HG03108 (cell line): ENCODE data around the gene PPP6R3.
"Not testable (repeated sequence)": the region's sequence is repeated elsewhere in the genome, so short reads cannot be mapped to it uniquely, and the experiment has no call there.

Experiments used
- ATAC-seq: cut with Tn5 transposase; IDR thresholded peaks from one replicate; pipeline ENCODE4 v1.9.1; 2021; ENCODE audit warnings: moderate library complexity; ENCODE audit not compliant: unreplicated experiment

The PPP6R3 gene

GRCh38 chr11:68524213-68524612 is 63.7 kb downstream of the PPP6R3 start:
- ATAC-seq: no peak

DNA sequence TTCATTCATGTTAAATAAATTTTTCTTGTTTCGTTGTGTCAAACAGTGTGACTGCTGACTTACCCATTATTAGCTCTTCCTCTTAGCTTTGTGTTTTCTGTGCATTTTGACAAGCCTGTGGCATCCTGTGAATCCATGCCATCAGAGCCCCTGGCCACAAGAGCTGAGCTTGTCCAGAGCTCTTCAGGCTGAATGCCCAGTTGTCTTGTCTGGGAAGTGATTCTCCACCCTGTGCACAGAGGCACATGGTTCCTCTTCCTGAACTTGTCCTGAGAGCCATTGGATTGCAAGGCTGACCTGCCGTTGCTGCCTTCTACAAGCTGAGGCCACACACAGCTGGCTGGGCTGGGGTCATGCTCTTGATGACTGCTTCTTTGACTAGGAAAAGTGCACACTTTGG is 64.1 kb downstream of the PPP6R3 start:
- ATAC-seq: no peak

DNA sequence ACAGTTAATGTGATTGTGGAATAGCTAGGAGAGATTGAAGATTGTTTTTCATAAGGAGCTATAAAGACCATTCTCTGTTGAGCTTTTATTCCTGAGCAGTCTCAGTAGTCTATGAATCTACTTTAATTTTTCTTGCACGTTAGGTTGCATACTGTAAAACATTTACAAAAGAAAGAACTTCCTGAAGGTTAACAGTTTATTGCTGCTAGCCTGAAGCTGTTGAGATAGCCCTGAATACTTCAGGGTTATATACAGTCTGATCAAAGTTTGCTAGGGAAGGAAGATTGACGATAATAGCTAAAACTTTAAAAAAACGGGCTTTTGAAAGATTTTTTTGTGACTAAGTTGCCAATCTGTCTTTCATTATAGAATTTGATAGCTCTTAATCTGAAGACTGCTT is 64.8 kb downstream of the PPP6R3 start:
- ATAC-seq: no peak

DNA sequence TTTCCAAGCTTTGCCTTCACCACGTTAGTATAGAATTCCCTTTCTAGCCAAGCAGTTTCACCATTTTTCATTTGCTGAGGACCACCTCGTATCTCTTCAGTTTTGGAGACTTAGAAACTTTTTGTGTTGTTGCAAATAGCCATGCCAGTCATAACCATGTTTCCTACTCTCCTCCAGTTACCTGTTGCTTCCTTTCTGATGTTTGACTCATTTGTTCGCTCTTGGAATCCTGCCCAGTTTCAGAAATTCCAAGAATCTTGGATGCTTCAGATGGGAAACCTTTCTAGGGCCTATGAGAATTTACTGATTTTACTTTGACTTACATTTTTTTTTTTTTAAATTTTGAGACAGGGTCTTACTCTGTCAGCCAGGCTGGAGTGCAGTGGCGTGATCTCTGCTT is 65.4 kb downstream of the PPP6R3 start:
- ATAC-seq: no peak

DNA sequence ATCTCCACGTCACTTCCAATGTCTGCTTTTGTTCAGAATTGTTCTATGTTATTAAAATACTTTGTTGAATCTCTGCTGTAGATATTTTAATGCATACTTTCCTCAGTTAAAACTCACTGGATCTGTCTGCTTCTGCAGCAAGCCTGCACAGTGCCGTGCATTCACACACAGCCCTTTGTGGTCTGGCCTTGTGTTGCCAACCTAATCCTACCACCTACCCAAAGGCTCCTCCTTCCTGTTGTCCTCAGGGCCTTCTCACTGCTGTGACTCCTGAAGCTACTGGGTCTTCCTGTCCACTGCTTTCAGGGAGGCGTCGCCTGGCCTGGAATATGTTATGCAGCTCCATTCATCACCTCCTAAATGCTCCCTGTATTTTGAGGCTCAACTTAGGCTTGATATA is 67.0 kb downstream of the PPP6R3 start:
- ATAC-seq: no peak

DNA sequence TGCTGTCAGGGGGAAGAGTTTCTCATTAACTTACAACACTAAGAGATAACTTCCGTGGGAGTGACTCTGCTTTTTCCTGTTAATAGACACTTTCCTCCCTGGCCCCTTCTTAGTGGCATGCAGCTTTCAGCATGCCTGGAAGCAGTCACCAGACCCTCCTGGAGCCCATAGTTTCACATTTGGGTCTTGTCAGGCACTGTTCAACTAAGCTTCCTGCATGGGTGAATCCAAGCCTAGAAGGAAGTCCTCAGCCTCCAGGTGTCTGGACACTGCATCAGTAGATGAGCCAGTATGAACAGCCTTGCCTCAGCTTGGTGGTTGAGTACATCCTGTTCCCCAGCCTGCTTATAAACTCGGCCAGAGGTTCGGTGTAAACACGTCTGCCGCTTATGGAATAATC is 68.1 kb downstream of the PPP6R3 start:
- no peak for ATAC-seq

DNA sequence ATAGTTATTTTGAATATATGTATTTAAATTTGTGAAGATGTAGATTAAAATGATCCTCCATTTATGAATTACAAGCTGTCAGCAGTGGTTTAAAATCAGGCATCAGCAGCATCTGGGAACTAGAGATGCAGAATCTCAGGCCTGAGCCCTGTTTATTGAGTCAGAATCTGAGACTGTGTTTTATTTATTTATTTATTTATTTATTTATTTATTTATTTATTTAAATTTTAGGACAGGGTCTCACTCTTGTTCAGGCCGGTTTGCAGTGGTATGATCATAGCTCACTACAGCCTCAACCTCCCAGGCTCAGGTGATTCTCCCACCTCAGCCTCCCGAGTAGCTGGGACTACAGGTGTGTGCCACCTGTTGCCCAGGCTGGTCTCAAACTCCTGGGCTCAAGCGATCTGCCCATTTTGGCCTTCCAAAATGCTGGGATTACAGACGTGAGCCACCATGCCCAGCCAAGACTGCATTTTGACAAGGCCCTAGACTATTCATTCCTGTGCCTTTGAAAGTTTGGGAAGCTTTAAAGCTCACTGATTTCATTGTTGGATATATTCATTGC is 70.7 kb downstream of the PPP6R3 start:
- ATAC-seq: no peak

DNA sequence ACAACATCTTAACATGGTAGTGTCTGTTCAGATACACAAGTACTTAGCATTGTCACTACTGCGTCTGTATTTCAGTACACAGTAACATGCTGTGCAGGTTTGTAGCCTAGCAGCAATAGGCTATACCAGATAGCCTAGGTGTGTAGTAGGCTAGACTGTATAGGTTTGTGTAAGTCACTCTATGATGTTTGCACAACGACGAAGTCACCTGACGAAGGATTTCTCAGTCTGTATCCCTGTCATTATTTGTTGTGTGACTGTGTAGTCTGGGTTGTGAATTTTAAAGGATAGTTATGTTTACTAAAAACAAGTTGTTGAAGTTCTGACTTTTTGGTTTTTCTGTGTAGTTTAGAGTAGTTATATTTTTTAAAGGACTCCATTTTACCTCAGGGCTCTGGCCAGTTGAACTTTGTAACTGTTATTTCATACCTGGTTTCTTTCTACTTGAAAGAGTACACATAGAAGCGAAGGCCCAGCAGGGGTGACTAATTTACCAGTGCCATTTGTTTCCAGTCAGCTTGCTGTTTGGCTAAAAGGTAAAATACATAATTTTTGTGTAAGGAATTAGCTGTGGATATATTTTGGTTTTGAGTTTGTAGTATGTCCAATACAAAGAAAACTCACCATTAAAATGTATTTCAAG is 72.3 kb downstream of the PPP6R3 start:
- ATAC-seq: no peak

GRCh38 chr11:68533945-68534344 is 73.4 kb downstream of the PPP6R3 start:
- ATAC-seq: no peak

- ATAC-seq: no peak
Measured at GRCh38 chr11:68535098-68535497, 74.5 kb downstream of the PPP6R3 start.

DNA sequence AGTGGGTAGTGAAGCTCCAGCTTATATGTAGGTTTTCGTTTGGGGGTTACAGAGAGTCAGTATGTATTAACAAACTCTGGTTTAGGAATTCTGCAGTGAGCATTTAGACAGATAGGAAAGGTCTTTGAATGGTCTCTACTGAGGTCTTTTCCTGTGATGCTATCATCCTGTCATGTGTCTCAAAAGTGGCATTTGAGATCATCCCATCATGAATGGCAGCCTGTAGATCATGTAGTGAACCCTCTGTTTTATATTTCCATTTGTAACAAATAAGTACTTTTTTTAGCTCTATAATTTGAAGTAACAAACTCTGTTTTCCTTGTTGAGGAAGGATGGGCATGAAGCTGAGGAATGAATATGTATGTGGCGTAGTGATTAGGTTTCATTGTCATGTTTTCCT is 76.2 kb downstream of the PPP6R3 start:
- ATAC-seq: no peak

GRCh38 chr11:68538025-68538424 is 77.5 kb downstream of the PPP6R3 start:
- ATAC-seq: no peak

DNA sequence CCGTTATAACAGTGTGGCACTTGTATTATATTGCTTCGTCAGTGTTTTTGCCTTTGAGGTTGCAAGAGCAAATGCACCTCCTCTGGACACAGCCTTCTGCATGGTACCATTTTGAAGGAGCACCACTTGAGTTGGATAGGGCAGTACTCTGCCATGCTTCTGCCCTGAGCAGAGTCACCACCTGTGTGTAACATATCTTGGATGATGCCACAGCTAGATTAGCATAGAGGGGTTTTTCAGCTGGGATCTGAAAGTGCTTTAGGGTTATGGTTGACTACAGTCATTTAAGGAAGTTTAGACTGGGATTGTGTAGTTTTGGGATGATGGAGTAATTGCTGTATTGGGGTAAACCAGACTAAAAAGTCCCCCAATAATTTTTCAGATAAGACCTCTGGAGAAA is 78.8 kb downstream of the PPP6R3 start:
- no peak for ATAC-seq

DNA sequence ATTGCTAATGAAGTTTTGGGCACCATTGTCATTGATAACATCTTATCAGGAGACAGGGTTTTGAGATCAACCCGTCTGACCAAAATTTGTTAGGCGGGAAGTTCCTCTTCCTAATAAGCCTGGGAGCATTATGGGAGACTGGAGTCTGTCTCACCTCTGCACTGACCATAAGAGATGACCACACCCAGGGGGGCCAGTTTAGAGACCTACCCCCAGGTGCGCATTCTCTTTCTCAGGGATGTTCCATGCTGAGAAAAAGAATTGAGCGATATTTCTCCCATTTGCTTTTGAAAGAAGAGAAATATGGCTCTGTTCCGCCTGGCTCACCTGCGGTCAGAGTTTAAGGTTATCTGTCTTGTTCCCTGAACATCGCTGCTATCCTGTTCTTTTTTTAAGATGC is 80.0 kb downstream of the PPP6R3 start:
- not testable (repeated sequence) for ATAC-seq

DNA sequence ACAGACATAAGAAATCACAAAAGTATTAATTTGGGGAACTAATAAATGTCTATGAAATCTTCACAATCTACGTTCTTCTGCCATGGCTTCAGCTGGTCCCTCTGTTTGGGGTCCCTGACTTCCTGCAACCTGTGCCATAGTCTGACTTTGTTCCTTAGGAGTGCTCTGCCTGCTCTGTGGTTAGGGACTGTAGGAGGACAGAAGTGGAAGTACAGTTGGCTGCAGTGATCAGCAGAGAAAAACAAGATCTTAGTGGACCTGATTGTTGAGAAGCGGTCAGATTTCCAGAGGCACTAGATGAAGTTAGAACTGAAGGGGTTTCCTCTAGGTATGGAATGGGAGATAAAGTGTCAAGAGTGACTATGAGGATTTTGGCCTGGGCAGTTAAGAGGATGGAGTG is 80.6 kb downstream of the PPP6R3 start:
- no peak for ATAC-seq

DNA sequence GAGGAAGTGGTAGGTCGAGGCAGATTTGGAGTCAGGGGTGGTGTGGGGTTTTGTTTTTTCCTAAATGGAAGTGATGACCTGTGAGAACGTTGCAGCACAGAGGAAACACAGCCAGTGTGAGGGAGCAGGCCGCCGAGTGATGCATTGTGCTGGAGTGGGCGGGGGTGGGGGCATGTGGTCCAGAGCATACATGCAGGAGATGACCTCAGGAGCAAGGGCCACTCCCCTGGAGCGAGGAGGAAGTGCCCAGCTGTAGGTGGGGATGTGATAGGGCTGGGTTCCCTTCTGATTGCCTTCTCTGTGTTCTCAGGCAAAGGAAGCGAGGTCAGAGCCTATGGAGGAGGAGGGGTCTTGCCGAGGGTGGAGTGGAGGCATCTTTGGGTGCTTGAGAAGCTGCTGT is 81.4 kb downstream of the PPP6R3 start:
- ATAC-seq: no peak

- no peak for ATAC-seq
Measured at GRCh38 chr11:68542617-68543016, 82.1 kb downstream of the PPP6R3 start.

GRCh38 chr11:68543594-68543993 is 83.0 kb downstream of the PPP6R3 start:
- no peak for ATAC-seq

GRCh38 chr11:68545347-68545746 is 84.8 kb downstream of the PPP6R3 start:
- ATAC-seq: no peak

DNA sequence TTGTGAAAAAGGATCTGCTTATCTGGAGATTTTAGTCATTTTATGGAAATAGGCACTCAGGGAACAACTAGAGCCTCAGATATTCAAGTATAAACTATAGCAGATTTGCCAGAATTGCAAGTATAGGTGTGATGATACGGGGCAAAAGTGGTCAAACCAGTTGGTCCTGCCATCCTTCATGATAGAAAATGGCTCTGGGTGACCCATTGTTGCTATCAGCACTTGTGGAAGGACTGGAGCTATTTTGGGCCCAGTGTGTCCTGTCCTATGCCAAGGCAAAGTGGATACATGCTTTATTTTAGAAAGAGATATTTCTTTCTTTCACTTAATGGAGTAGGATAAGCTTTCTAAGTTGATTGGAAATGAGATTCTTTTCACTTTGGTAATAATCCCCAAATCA is 85.2 kb downstream of the PPP6R3 start:
- ATAC-seq: no peak

DNA sequence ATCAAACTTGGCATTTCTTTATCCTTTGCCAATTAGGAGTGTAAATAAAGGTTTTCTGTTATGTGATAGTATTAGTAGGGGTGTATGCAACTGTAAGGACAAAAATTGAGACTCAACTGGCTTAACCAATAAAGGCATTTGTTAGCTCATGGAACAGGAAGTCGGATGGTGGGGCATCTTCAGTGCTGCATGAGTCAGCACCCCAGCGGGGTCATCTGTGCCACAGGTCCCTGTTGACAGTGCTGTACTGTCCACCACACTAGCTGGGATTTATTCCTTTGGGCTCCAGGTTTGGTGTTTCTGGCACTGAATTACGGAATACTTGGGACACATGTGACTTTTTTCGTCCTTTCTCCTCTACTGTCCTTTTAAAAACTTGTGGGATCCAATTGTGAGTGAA is 86.0 kb downstream of the PPP6R3 start:
- no peak for ATAC-seq

DNA sequence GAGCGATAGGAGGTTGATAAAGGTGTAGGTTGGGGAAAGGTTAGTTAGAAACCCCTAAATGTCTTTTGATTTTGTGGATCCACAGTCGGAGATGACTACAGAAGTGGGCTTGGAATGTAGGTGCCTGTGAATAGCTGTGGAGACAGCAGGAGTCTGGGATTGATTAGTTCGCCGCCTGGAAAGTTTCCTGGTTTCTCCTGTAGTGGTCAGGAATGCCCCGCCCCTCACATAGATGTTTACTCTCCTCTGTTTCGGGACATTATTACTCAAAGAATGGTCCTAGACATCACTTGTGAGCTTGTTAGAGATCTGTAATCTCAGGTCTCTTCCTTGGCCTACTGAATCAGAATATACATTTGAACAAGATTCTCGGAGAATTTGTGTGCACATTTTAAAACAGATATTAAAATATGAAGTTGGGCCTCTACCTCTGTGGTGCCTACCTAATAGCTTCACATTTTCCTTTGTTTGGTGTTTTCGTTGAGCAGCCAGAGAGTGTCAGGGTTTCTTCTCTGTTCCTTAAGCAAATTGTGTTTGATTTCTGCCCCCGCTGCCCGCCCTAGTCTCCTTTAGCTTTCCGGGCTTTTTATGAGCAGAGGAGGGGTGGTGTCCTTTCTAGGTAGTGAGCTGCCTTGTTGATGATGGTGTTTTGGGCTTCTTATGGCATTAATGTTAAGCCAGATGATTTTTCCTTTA is 89.4 kb downstream of the PPP6R3 start:
- no peak for ATAC-seq

GRCh38 chr11:68550485-68550817 is 89.9 kb downstream of the PPP6R3 start:
- no peak for ATAC-seq
